Measurements from ENCODE around the gene METTL4. TPM values are rescaled to one million over a fixed set of nuclear protein-coding genes. Genes with fewer than 3 reads are reported as not detected.

METTL4 gene
- total RNA-seq, 1 donor from 2014 or later: 7.9 TPM

GRCh38 chr18:2536063-2536462, 35.2 kb downstream of the METTL4 start:
- Histone ChIP-seq H3K36me3 (ENCODE audit: control insufficient read depth, insufficient read depth, low read length) (no peaks in the 10 kb centered on the region), H3K4me3 (ENCODE audit: low read depth, low read length) (no peak overlapping the region), H3K27me3 (ENCODE audit: control insufficient read depth, insufficient read depth, low read length) (no peaks in the 10 kb centered on the region)
- DNase-seq (ENCODE audit: low read depth): no peak
- TF ChIP-seq CTCF (IDR thresholded peaks at IDR 0.05; ENCODE audit: insufficient read depth, low read length, poor library complexity, severe bottlenecking): no peak

- Histone ChIP-seq H3K36me3 (ENCODE audit: control insufficient read depth, insufficient read depth, low read length) (no peaks in the 10 kb centered on the region), H3K4me3 (ENCODE audit: low read depth, low read length) (no peak overlapping the region), H3K27me3 (ENCODE audit: control insufficient read depth, insufficient read depth, low read length) (no peaks in the 10 kb centered on the region)
- no peak for DNase-seq (ENCODE audit: low read depth)
- no peak for TF ChIP-seq CTCF (IDR thresholded peaks at IDR 0.05; ENCODE audit: insufficient read depth, low read length, poor library complexity, severe bottlenecking)
Measured at GRCh38 chr18:2535419-2535910, 35.8 kb downstream of the METTL4 start.

- peak; percentile 26 for DNase-seq (ENCODE audit: low read depth)
- no peak overlapping the region for H3K4me3 ChIP-seq (ENCODE audit: low read depth, low read length)
- no peaks in the 10 kb centered on the region for H3K36me3 ChIP-seq (ENCODE audit: control insufficient read depth, insufficient read depth, low read length)
- H3K27me3 ChIP-seq (ENCODE audit: control insufficient read depth, insufficient read depth, low read length): no peaks in the 10 kb centered on the region
- TF ChIP-seq CTCF (IDR thresholded peaks at IDR 0.05; ENCODE audit: insufficient read depth, low read length, poor library complexity, severe bottlenecking): no peak
Measured at GRCh38 chr18:2534906-2535305, 36.4 kb downstream of the METTL4 start.

- Histone ChIP-seq H3K36me3 (ENCODE audit: control insufficient read depth, insufficient read depth, low read length) (no peaks in the 10 kb centered on the region), H3K4me3 (ENCODE audit: low read depth, low read length) (no peak overlapping the region), H3K27me3 (ENCODE audit: control insufficient read depth, insufficient read depth, low read length) (no peaks in the 10 kb centered on the region)
- no peak for DNase-seq (ENCODE audit: low read depth)
- TF ChIP-seq CTCF (IDR thresholded peaks at IDR 0.05; ENCODE audit: insufficient read depth, low read length, poor library complexity, severe bottlenecking): no peak
Measured at GRCh38 chr18:2532797-2533196, 38.5 kb downstream of the METTL4 start.

- H3K27me3 ChIP-seq (ENCODE audit: control insufficient read depth, insufficient read depth, low read length): no peaks in the 10 kb centered on the region
- H3K4me3 ChIP-seq (ENCODE audit: low read depth, low read length): no peak overlapping the region
- no peaks in the 10 kb centered on the region for H3K36me3 ChIP-seq (ENCODE audit: control insufficient read depth, insufficient read depth, low read length)
- no peak for TF ChIP-seq CTCF (IDR thresholded peaks at IDR 0.05; ENCODE audit: insufficient read depth, low read length, poor library complexity, severe bottlenecking)
- no peak for DNase-seq (ENCODE audit: low read depth)
Measured at GRCh38 chr18:2531751-2532150, 39.6 kb downstream of the METTL4 start.

GRCh38 chr18:2529154-2529553, 42.2 kb downstream of the METTL4 start:
- Histone ChIP-seq H3K27me3 (ENCODE audit: control insufficient read depth, insufficient read depth, low read length) (no peaks in the 10 kb centered on the region), H3K4me3 (ENCODE audit: low read depth, low read length) (no peak overlapping the region), H3K36me3 (ENCODE audit: control insufficient read depth, insufficient read depth, low read length) (no peaks in the 10 kb centered on the region)
- peak; percentile 65 for DNase-seq (ENCODE audit: low read depth)
- TF ChIP-seq CTCF (IDR thresholded peaks at IDR 0.05; ENCODE audit: insufficient read depth, low read length, poor library complexity, severe bottlenecking): no peak

All from kidney epithelial cell (primary cell).